ENCODE results near the gene FGF22. TPM values are rescaled to one million over a fixed set of nuclear protein-coding genes. Genes with fewer than 3 reads are reported as not detected.

Gene FGF22
- total and polyA plus RNA-seq, 4 donors, result 0.72 to 2.5 (median 1.7) TPM

DNA sequence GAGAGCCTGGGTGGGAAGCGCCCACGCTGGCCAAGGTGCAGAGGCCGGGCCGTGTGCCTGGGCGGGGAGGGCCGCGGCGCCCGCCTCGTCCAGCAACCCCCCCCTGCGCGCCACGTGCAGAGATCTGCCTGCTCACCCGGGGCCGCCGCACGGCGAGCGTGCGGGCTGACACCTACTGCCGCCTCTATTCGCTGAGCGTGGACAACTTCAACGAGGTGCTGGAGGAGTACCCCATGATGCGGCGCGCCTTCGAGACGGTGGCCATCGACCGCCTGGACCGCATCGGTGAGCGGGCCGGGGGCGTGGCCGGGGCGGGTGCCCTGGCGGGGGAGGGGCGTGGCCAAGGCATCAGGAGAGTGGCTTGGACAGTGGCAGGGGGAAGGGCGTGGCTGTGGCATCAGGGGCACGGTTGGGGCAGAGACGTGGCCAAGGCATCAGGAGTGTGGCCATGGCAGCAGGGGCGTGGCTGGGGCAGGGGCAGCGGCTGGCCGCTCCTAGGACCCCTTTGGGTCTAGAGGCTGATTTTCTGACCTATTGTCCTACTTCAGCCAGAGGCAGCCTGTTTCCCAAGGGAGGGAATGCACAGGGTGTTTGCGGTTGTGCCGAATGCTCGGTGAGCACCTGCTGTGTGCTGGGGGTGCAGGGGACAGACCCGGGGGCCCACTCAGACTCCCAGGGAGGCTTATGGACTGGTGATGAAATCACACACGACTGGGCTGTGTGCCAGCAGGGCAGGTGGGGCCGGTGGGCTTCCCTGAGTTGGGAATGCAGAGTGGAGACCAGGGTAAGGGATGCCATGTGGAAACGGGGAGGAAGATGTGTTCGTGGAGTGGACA, 25.7 kb upstream of the FGF22 start:
- peaks cover 25% of the 10 kb centered on the region for H3K4me1 ChIP-seq (ENCODE audit: control insufficient read depth, insufficient read depth, low read length)
- H3K4me3 ChIP-seq (ENCODE audit: low read depth, low read length), result no peak overlapping the region
- H3K9me3 ChIP-seq (ENCODE audit: control insufficient read depth, insufficient read depth, low read length), result no peaks in the 10 kb centered on the region
- DNase-seq (ENCODE audit: low read depth in 4 of 6, low spot score in 6 of 6), result no peak
- no peaks in the 10 kb centered on the region for H3K27me3 ChIP-seq (ENCODE audit: control insufficient read depth, insufficient read depth, low read length)
- H3K27ac ChIP-seq (ENCODE audit: low read depth, low read length), result no peak overlapping the region
- 86% methylated on average over 54 of the region's 54 CpGs for WGBS (ENCODE audit: insufficient coverage)
- H3K36me3 ChIP-seq (ENCODE audit: control insufficient read depth, insufficient read depth, low read length), result peaks cover 76% of the 10 kb centered on the region

DNA sequence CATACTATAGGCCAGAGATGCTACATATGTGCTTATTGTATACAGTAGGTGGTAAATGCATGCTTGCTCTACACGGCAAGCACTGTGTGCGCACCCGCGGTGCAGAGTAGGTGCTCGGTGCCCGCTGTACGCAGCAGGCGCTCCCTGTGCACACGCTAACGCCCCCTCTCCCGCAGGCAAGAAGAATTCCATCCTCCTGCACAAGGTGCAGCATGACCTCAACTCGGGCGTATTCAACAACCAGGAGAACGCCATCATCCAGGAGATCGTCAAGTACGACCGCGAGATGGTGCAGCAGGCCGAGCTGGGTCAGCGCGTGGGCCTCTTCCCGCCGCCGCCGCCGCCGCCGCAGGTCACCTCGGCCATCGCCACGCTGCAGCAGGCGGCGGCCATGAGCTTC, 24.1 kb upstream of the FGF22 start:
- no peak overlapping the region for H3K4me3 ChIP-seq (ENCODE audit: low read depth, low read length)
- H3K27ac ChIP-seq (ENCODE audit: low read depth, low read length), result no peak overlapping the region
- 34% methylated on average over 33 of the region's 33 CpGs for WGBS (ENCODE audit: insufficient coverage)
- peaks cover 76% of the 10 kb centered on the region for H3K36me3 ChIP-seq (ENCODE audit: control insufficient read depth, insufficient read depth, low read length)
- peak in 1 of 6 donors; percentile 55 for DNase-seq (ENCODE audit: low read depth in 4 of 6, low spot score in 6 of 6)
- peaks cover 9% of the 10 kb centered on the region for H3K4me1 ChIP-seq (ENCODE audit: control insufficient read depth, insufficient read depth, low read length)
- H3K9me3 ChIP-seq (ENCODE audit: control insufficient read depth, insufficient read depth, low read length), result no peaks in the 10 kb centered on the region
- no peaks in the 10 kb centered on the region for H3K27me3 ChIP-seq (ENCODE audit: control insufficient read depth, insufficient read depth, low read length)

DNA sequence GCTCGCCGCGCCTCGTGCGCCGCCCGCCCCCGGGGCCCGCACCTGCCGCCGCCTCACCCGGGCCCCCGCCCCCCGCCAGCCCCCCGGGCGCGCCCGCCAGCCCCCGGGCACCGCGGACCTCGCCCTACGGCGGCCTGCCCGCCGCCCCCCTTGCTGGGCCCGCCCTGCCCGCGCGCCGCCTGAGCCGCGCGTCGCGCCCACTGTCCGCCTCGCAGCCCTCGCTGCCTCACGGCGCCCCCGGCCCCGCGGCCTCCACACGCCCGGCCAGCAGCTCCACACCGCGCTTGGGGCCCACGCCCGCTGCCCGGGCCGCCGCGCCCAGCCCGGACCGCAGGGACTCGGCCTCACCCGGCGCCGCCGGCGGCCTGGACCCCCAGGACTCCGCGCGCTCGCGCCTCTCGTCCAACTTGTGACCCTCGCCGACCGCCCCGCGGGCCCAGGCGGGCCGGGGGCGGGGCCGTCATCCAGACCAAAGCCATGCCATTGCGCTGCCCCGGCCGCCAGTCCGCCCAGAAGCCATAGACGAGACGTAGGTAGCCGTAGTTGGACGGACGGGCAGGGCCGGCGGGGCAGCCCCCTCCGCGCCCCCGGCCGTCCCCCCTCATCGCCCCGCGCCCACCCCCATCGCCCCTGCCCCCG, 23.5 kb upstream of the FGF22 start:
- WGBS (ENCODE audit: insufficient coverage), result 16% methylated on average over 64 of the region's 97 CpGs
- H3K27ac ChIP-seq (ENCODE audit: low read depth, low read length), result no peak overlapping the region
- DNase-seq (ENCODE audit: low read depth in 4 of 6, low spot score in 6 of 6), result no peak

DNA sequence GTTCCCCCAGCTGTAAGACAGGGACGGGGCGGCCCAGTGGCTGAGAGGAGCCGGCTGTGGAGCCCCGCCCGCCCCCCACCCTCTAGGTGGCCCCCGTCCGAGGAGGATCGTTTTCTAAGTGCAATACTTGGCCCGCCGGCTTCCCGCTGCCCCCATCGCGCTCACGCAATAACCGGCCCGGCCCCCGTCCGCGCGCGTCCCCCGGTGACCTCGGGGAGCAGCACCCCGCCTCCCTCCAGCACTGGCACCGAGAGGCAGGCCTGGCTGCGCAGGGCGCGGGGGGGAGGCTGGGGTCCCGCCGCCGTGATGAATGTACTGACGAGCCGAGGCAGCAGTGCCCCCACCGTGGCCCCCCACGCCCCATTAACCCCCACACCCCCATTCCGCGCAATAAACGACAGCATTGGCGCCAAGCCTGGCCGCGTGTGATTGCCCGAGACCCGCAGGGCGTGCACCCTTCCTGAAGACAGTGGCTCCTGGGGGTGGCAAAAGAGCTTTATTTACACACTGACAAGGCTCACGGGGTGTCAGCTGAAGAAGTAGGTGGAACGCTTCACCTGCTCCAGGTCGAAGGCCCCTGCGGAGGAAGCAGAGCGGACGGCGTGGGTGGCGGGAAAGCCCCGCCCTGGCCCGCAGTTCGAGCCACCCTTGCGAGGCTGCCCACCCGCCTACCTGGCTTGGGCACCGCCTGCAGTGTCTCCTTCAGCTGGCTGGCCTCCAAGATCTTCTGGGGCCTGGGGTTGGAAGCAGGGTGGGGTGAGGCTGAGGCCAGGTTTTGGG, 22.7 kb upstream of the FGF22 start:
- WGBS (ENCODE audit: insufficient coverage), result 84% methylated on average over 32 of the region's 58 CpGs
- Histone ChIP-seq H3K27ac (ENCODE audit: low read depth, low read length) (no peak overlapping the region), H3K9me3 (ENCODE audit: control insufficient read depth, insufficient read depth, low read length) (no peaks in the 10 kb centered on the region)

More for the DNA sequence above, 23.5 kb upstream of the FGF22 start:
- H3K4me1 ChIP-seq (ENCODE audit: control insufficient read depth, insufficient read depth, low read length), result peaks cover 3% of the 10 kb centered on the region
- no peaks in the 10 kb centered on the region for H3K27me3 ChIP-seq (ENCODE audit: control insufficient read depth, insufficient read depth, low read length)
- peaks cover 74% of the 10 kb centered on the region for H3K36me3 ChIP-seq (ENCODE audit: control insufficient read depth, insufficient read depth, low read length)
- no peaks in the 10 kb centered on the region for H3K9me3 ChIP-seq (ENCODE audit: control insufficient read depth, insufficient read depth, low read length)
- no peak overlapping the region for H3K4me3 ChIP-seq (ENCODE audit: low read depth, low read length)

DNA sequence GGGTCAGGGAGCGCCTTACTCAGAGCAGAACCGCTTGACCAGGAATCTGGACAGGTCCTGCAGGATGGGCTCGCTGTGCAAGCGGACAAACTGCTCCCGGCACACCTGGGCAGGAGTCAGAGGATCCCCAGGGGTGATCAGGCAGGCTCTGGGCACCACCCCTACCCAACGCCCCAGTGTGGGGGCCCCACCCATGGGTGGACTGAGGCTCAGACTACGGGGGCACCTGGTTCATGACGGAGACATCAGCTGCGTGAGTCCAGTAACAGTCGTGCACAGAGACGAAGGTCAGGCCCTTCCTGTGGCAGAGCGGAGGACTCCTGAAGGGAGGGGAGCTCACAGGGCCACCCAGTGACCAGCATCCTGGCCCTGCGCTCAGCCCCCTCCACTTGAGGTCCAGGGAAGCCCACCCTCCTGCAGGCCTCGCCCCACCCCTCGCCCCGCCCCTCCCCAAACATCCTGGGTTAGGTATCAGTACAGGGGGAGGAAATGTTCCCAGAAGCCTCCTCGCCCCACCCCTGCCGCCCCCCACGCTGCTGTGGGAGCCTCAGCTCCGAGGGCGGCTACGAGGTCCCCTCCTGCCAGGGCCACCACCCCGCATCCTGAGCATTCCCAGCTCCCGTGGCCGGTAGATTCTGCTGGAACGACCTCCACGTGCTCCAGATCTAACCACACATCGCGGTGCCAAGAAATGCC, 22.0 kb upstream of the FGF22 start:
- no peaks in the 10 kb centered on the region for H3K27me3 ChIP-seq (ENCODE audit: control insufficient read depth, insufficient read depth, low read length)
- H3K27ac ChIP-seq (ENCODE audit: low read depth, low read length), result no peak overlapping the region
- 89% methylated on average over 24 of the region's 29 CpGs for WGBS (ENCODE audit: insufficient coverage)
- H3K4me1 ChIP-seq (ENCODE audit: control insufficient read depth, insufficient read depth, low read length), result no peaks in the 10 kb centered on the region
- DNase-seq (ENCODE audit: low read depth in 4 of 6, low spot score in 6 of 6), result no peak
- no peaks in the 10 kb centered on the region for H3K9me3 ChIP-seq (ENCODE audit: control insufficient read depth, insufficient read depth, low read length)
- peaks cover 84% of the 10 kb centered on the region for H3K36me3 ChIP-seq (ENCODE audit: control insufficient read depth, insufficient read depth, low read length)
- no peak overlapping the region for H3K4me3 ChIP-seq (ENCODE audit: low read depth, low read length)

More for the DNA sequence above, 22.7 kb upstream of the FGF22 start:
- Histone ChIP-seq H3K4me1 (ENCODE audit: control insufficient read depth, insufficient read depth, low read length) (no peaks in the 10 kb centered on the region), H3K4me3 (ENCODE audit: low read depth, low read length) (no peak overlapping the region), H3K36me3 (ENCODE audit: control insufficient read depth, insufficient read depth, low read length) (peaks cover 79% of the 10 kb centered on the region), H3K27me3 (ENCODE audit: control insufficient read depth, insufficient read depth, low read length) (no peaks in the 10 kb centered on the region)
- no peak for DNase-seq (ENCODE audit: low read depth in 4 of 6, low spot score in 6 of 6)

DNA sequence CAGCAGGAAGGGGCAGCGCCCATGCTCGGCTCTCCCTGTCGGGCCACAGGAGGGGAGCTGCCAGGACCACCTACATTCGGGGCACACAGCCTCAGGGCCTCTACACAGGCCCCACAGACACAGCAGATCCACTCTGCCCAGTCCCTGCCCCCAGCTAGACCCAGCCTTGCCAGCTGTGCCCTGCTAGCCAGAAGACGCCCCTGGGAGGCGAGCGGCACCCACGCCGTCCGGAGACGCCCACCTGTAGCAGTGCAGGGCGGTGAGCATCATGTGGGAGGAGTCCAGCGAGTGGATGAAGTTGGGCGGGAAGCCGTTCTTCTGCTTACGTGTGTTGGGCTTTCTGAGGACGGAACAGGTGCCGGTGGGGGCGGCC, 21.4 kb upstream of the FGF22 start:
- Histone ChIP-seq H3K36me3 (ENCODE audit: control insufficient read depth, insufficient read depth, low read length) (peaks cover 84% of the 10 kb centered on the region), H3K27ac (ENCODE audit: low read depth, low read length) (no peak overlapping the region), H3K27me3 (ENCODE audit: control insufficient read depth, insufficient read depth, low read length) (no peaks in the 10 kb centered on the region), H3K9me3 (ENCODE audit: control insufficient read depth, insufficient read depth, low read length) (no peaks in the 10 kb centered on the region), H3K4me1 (ENCODE audit: control insufficient read depth, insufficient read depth, low read length) (no peaks in the 10 kb centered on the region), H3K4me3 (ENCODE audit: low read depth, low read length) (no peak overlapping the region)
- no peak for DNase-seq (ENCODE audit: low read depth in 4 of 6, low spot score in 6 of 6)
- 92% methylated on average over 15 of the region's 19 CpGs for WGBS (ENCODE audit: insufficient coverage)

DNA sequence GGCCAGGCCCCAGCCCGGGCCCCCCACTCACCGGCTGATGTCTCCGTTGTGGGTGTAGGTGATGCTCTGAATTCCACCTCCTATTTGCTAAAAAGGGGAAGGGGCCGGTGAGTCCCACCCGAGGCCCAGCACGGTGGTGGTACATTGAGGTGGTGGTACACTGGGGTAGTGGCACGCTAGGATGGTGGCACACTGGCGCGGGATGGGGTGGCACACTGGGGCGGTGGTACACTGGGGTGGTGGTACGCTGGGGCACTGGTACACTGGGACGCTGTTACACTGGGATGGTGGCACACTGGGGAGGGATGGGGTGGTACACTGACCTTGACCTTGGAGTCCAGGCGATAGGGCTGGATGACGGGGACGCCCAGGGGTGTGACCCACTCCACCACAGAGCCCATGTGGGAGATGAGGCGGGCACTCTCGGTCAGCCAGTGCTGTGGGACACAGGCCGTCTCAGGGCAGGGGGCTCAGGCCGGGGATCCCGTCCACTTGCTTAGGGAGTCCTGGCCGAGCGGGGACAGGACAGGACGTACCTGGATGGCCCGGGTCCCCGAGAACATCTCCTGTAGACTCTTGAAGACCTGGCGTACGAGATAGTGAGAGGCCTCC, 20.9 kb upstream of the FGF22 start:
- Histone ChIP-seq H3K4me3 (ENCODE audit: low read depth, low read length) (no peak overlapping the region), H3K27ac (ENCODE audit: low read depth, low read length) (no peak overlapping the region), H3K36me3 (ENCODE audit: control insufficient read depth, insufficient read depth, low read length) (peaks cover 89% of the 10 kb centered on the region), H3K27me3 (ENCODE audit: control insufficient read depth, insufficient read depth, low read length) (no peaks in the 10 kb centered on the region), H3K4me1 (ENCODE audit: control insufficient read depth, insufficient read depth, low read length) (no peaks in the 10 kb centered on the region), H3K9me3 (ENCODE audit: control insufficient read depth, insufficient read depth, low read length) (no peaks in the 10 kb centered on the region)
- 97% methylated on average over 25 of the region's 27 CpGs for WGBS (ENCODE audit: insufficient coverage)
- no peak for DNase-seq (ENCODE audit: low read depth in 4 of 6, low spot score in 6 of 6)

DNA sequence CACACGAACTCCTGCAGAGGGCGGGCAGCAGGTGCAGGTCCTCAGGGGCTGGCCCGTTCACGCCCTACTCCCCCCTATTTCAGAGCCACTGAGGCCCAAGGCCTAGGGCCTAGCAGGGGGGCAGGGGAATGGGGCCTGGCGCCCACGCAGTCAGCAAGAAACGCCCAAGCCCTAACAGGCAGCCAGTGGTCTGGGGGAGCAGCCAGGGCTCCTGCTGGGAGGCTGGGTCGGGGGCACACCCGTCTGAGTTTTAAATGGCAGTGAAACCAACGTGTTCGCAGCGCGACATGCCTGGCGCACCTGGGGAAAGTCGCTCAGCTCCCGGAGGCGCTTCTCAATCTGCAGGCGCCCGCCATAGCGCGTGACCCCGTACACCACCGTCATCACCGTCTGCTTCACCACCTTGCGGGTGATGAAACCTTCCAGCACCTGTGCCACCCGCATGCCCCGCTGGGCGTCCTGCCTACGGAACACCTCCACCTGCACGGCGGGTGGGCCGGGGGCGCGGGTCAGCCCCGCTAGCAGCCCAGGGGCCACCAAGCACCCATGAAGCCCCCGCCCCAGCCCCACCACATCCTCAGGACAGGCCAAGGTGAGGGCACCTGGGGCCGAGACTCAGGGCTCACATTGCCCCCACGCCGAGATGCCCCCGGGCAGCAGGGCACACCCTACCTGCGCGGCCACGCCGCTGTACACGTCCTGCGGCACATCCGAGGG, 20.2 kb upstream of the FGF22 start:
- no peak overlapping the region for H3K27ac ChIP-seq (ENCODE audit: low read depth, low read length)
- WGBS (ENCODE audit: insufficient coverage), result 95% methylated on average over 47 of the region's 47 CpGs
- no peaks in the 10 kb centered on the region for H3K27me3 ChIP-seq (ENCODE audit: control insufficient read depth, insufficient read depth, low read length)
- peaks cover 89% of the 10 kb centered on the region for H3K36me3 ChIP-seq (ENCODE audit: control insufficient read depth, insufficient read depth, low read length)
- no peak overlapping the region for H3K4me3 ChIP-seq (ENCODE audit: low read depth, low read length)
- H3K9me3 ChIP-seq (ENCODE audit: control insufficient read depth, insufficient read depth, low read length), result no peaks in the 10 kb centered on the region
- no peaks in the 10 kb centered on the region for H3K4me1 ChIP-seq (ENCODE audit: control insufficient read depth, insufficient read depth, low read length)
- no peak for DNase-seq (ENCODE audit: low read depth in 4 of 6, low spot score in 6 of 6)
